Trophoblast cell (in vitro differentiated cells and primary cell): ENCODE measurements around the gene EEF1AKMT3.

Experiments
- DNase-seq, 2 donors: peaks; one replicate each; pipeline ENCODE4 v3.0.0-alpha.2; 2016
- H2AFZ ChIP-seq: 2 replicates; pipeline ENCODE4 v1.6.1; 2013; ENCODE audit warnings: low read length, moderate library complexity, mild to moderate bottlenecking; ENCODE audit not compliant: insufficient read depth, poor library complexity
- H2AK5ac ChIP-seq: 2 replicates; pipeline ENCODE4 v1.6.1; 2013; ENCODE audit warnings: mild to moderate bottlenecking, low read length
- H2BK120ac ChIP-seq: 2 replicates; pipeline ENCODE4 v1.6.1; 2013; ENCODE audit warnings: low read length, mild to moderate bottlenecking, moderate library complexity; ENCODE audit not compliant: insufficient read depth, poor library complexity
- H2BK12ac ChIP-seq: 2 replicates; pipeline ENCODE4 v1.6.1; 2013; ENCODE audit warnings: mild to moderate bottlenecking, low read length, moderate library complexity
- H2BK5ac ChIP-seq: 2 replicates; pipeline ENCODE4 v1.6.1; 2013; ENCODE audit warnings: low read length, low read depth, moderate library complexity, mild to moderate bottlenecking; ENCODE audit not compliant: poor library complexity
- H3K14ac ChIP-seq: 2 replicates; pipeline ENCODE4 v1.6.1; 2013; ENCODE audit warnings: mild to moderate bottlenecking, low read length
- H3K18ac ChIP-seq: 2 replicates; pipeline ENCODE4 v1.6.1; 2013; ENCODE audit warnings: mild to moderate bottlenecking, low read length
- H3K23ac ChIP-seq: 2 replicates; pipeline ENCODE4 v1.6.1; 2013; ENCODE audit warnings: low read length
- H3K27ac ChIP-seq: 2 replicates; pipeline ENCODE4 v1.5.1; 2013; ENCODE audit warnings: low read depth, mild to moderate bottlenecking, inconsistent platforms, low read length, moderate library complexity
- H3K27me3 ChIP-seq: 2 replicates; pipeline ENCODE4 v1.6.1; 2013; ENCODE audit warnings: inconsistent platforms, mild to moderate bottlenecking, low read length, moderate library complexity; ENCODE audit not compliant: insufficient read depth
- H3K36me3 ChIP-seq, 2 experiments: 1 replicate in 1 of 2; 2 replicates in 1 of 2; pipeline ENCODE4 v1.6.1; 2013; ENCODE audit warnings: low read length in 2 of 2, mild to moderate bottlenecking in 2 of 2, moderate library complexity in 1 of 2; ENCODE audit not compliant: insufficient read depth in 2 of 2, control insufficient read depth in 1 of 2
- H3K4ac ChIP-seq: 2 replicates; pipeline ENCODE4 v1.6.1; 2013; ENCODE audit warnings: low read depth, mild to moderate bottlenecking, low read length, moderate library complexity
- H3K4me1 ChIP-seq, 2 experiments: 1 replicate in 1 of 2; 2 replicates in 1 of 2; pipeline ENCODE4 v1.6.1; 2013; ENCODE audit warnings: low read length in 2 of 2, mild to moderate bottlenecking in 2 of 2, moderate library complexity in 1 of 2; ENCODE audit not compliant: insufficient read depth in 2 of 2, control insufficient read depth in 1 of 2
- H3K4me2 ChIP-seq: 2 replicates; pipeline ENCODE4 v1.6.1; 2013; ENCODE audit warnings: inconsistent platforms, mild to moderate bottlenecking, low read length, moderate library complexity
- H3K4me3 ChIP-seq: 2 replicates; pipeline ENCODE4 v1.5.1; 2013; ENCODE audit warnings: mild to moderate bottlenecking, low read depth, low read length, inconsistent platforms
- H3K79me1 ChIP-seq: one replicate; pipeline ENCODE4 v1.6.1; 2013; ENCODE audit warnings: low read length
- H3K79me2 ChIP-seq: 2 replicates; pipeline ENCODE4 v1.6.1; 2013; ENCODE audit warnings: low read length, mild to moderate bottlenecking; ENCODE audit not compliant: control insufficient read depth, insufficient read depth, poor library complexity
- H3K9ac ChIP-seq: 2 replicates; pipeline ENCODE4 v1.6.1; 2013; ENCODE audit warnings: mild to moderate bottlenecking, low read length
- H3K9me3 ChIP-seq: 2 replicates; pipeline ENCODE4 v1.6.1; 2013; ENCODE audit warnings: low read depth, mild to moderate bottlenecking, control low read depth, inconsistent platforms, low read length; ENCODE audit not compliant: insufficient read depth
- H4K12ac ChIP-seq: 2 replicates; pipeline ENCODE4 v1.6.1; 2013; ENCODE audit warnings: low read depth, mild to moderate bottlenecking, low read length, moderate library complexity
- H4K8ac ChIP-seq: 2 replicates; pipeline ENCODE4 v1.6.1; 2013; ENCODE audit warnings: low read depth, mild to moderate bottlenecking, low read length, moderate library complexity
- H4K91ac ChIP-seq: one replicate; pipeline ENCODE4 v1.6.1; 2013; ENCODE audit warnings: low read depth, mild to moderate bottlenecking, low read length, moderate library complexity
- WGBS: extraction: QIAGEN DNeasy Blood & Tissue Kit; methylation state at CpG from one replicate; pipeline ENCODE4 v1.1.7; 2013; ENCODE audit warnings: missing lambda C conversion rate; ENCODE audit not compliant: insufficient read length, insufficient coverage; ENCODE audit errors: extremely low coverage; 5-methylcytosine and 5-hydroxymethylcytosine counted together

The EEF1AKMT3 gene

GRCh38 chr12:57775044-57775443, 2.6 kb downstream of the EEF1AKMT3 start:
- Histone ChIP-seq H4K91ac (no peak overlapping the region), H2AK5ac (no peak overlapping the region), H2AFZ (no peak overlapping the region), H3K9ac (no peak overlapping the region), H3K27ac (no peak overlapping the region), H4K8ac (no peak overlapping the region), H3K4me2 (no peak overlapping the region), H3K14ac (no peak overlapping the region), H2BK12ac (no peak overlapping the region), H3K79me2 (peaks cover 7% of the 10 kb centered on the region), H3K18ac (no peak overlapping the region), H3K9me3 (no peaks in the 10 kb centered on the region), H2BK120ac (no peak overlapping the region), H3K79me1 (peaks cover 11% of the 10 kb centered on the region), H3K4me3 (no peak overlapping the region), H3K23ac (no peak overlapping the region), H3K36me3 (peaks cover 0 to 4% of the 10 kb centered on the region in 2 experiments), H3K4ac (no peak overlapping the region), H3K27me3 (no peaks in the 10 kb centered on the region), H4K12ac (no peak overlapping the region), H3K4me1 (peaks cover 2 to 8% of the 10 kb centered on the region in 2 experiments), H2BK5ac (no peak overlapping the region)
- no peak for DNase-seq
- no CpG with 5 or more reads among the region's 3 CpGs for WGBS

GRCh38 chr12:57775563-57776246, 3.3 kb downstream of the EEF1AKMT3 start:
- H2BK120ac ChIP-seq: no peak overlapping the region
- H3K27me3 ChIP-seq: no peaks in the 10 kb centered on the region
- H2BK5ac ChIP-seq: no peak overlapping the region

GRCh38 chr12:57776247-57776587, 3.8 kb downstream of the EEF1AKMT3 start:
- no peak for DNase-seq
- H3K79me1 ChIP-seq: peaks cover 11% of the 10 kb centered on the region
- no peak overlapping the region for H3K14ac ChIP-seq
- WGBS: no CpG with 5 or more reads among the region's 2 CpGs
- no peaks in the 10 kb centered on the region for H3K9me3 ChIP-seq
- no peak overlapping the region for H4K91ac ChIP-seq
- H3K4me2 ChIP-seq: no peak overlapping the region
- H2BK12ac ChIP-seq: no peak overlapping the region
- no peaks in the 10 kb centered on the region for H3K36me3 ChIP-seq
- no peak overlapping the region for H4K8ac ChIP-seq
- no peak overlapping the region for H2BK5ac ChIP-seq
- no peak overlapping the region for H3K4me3 ChIP-seq
- H3K18ac ChIP-seq: no peak overlapping the region
- peaks cover 7% of the 10 kb centered on the region for H3K79me2 ChIP-seq
- no peak overlapping the region for H3K27ac ChIP-seq
- H3K9ac ChIP-seq: no peak overlapping the region
- H3K27me3 ChIP-seq: no peaks in the 10 kb centered on the region
- no peak overlapping the region for H3K4ac ChIP-seq
- H2AK5ac ChIP-seq: no peak overlapping the region
- no peak overlapping the region for H2AFZ ChIP-seq
- no peak overlapping the region for H2BK120ac ChIP-seq
- H3K23ac ChIP-seq: no peak overlapping the region
- H4K12ac ChIP-seq: no peak overlapping the region
- peaks cover 2 to 4% of the 10 kb centered on the region in 2 experiments for H3K4me1 ChIP-seq

More at GRCh38 chr12:57775563-57776246, 3.3 kb downstream of the EEF1AKMT3 start:
- peaks cover 7% of the 10 kb centered on the region for H3K79me2 ChIP-seq
- H3K4ac ChIP-seq: no peak overlapping the region
- no peak overlapping the region for H3K14ac ChIP-seq
- no peak overlapping the region for H2AFZ ChIP-seq
- peaks cover 0 to 2% of the 10 kb centered on the region in 2 experiments for H3K36me3 ChIP-seq
- WGBS: no CpG with 5 or more reads among the region's 4 CpGs
- H3K9ac ChIP-seq: no peak overlapping the region
- no peak overlapping the region for H4K12ac ChIP-seq
- no peak overlapping the region for H4K91ac ChIP-seq
- peaks cover 2 to 8% of the 10 kb centered on the region in 2 experiments for H3K4me1 ChIP-seq
- H3K18ac ChIP-seq: no peak overlapping the region
- no peak overlapping the region for H2AK5ac ChIP-seq
- peaks cover 11% of the 10 kb centered on the region for H3K79me1 ChIP-seq
- H3K4me2 ChIP-seq: no peak overlapping the region
- DNase-seq: no peak
- no peak overlapping the region for H4K8ac ChIP-seq
- H3K27ac ChIP-seq: no peak overlapping the region
- H3K4me3 ChIP-seq: no peak overlapping the region
- no peak overlapping the region for H3K23ac ChIP-seq
- H3K9me3 ChIP-seq: no peaks in the 10 kb centered on the region
- no peak overlapping the region for H2BK12ac ChIP-seq

- H3K9me3 ChIP-seq: no peaks in the 10 kb centered on the region
- no CpG with 5 or more reads among the region's 7 CpGs for WGBS
These were observed 5.0 kb downstream of the EEF1AKMT3 start for GRCh38 chr12:57777367-57777766.

More at GRCh38 chr12:57777367-57777766, 5.0 kb downstream of the EEF1AKMT3 start:
- no peak for DNase-seq
- no peak overlapping the region for H3K14ac ChIP-seq
- no peak overlapping the region for H3K4me3 ChIP-seq
- H4K12ac ChIP-seq: no peak overlapping the region
- no peak overlapping the region for H3K23ac ChIP-seq
- H4K8ac ChIP-seq: no peak overlapping the region
- H2BK12ac ChIP-seq: no peak overlapping the region
- no peak overlapping the region for H2BK5ac ChIP-seq
- H3K18ac ChIP-seq: no peak overlapping the region
- no peak overlapping the region for H3K9ac ChIP-seq
- no peak overlapping the region for H3K27ac ChIP-seq
- no peaks in the 10 kb centered on the region for H3K27me3 ChIP-seq
- H2AFZ ChIP-seq: no peak overlapping the region
- no peaks in the 10 kb centered on the region for H3K36me3 ChIP-seq
- peaks cover 4% of the 10 kb centered on the region for H3K79me2 ChIP-seq
- H3K79me1 ChIP-seq: peaks cover 6% of the 10 kb centered on the region
- H4K91ac ChIP-seq: no peak overlapping the region
- H3K4me2 ChIP-seq: no peak overlapping the region
- peaks cover 0 to 2% of the 10 kb centered on the region in 2 experiments for H3K4me1 ChIP-seq
- H2AK5ac ChIP-seq: no peak overlapping the region
- H2BK120ac ChIP-seq: no peak overlapping the region
- no peak overlapping the region for H3K4ac ChIP-seq
